ENCODE measurements around the gene KIF6.
"Not testable (repeated sequence)": the region's sequence is repeated elsewhere in the genome, so short reads cannot be mapped to it uniquely, and the experiment has no call there.

- not testable (repeated sequence) for TF ChIP-seq CTCF, POLR2A (IDR thresholded peaks at IDR 0.05)
These were observed 1.9 kb downstream of the KIF6 start for GRCh38 chr6:39723350-39723749.
